Mammary epithelial cell (primary cell): Measurements from ENCODE around the gene NADK.
"Not testable (repeated sequence)": the region's sequence is repeated elsewhere in the genome, so short reads cannot be mapped to it uniquely, and the experiment has no call there.

Experiments
- CTCF ChIP-seq, 2 donors: IDR thresholded peaks in 1 of 2; conservative IDR thresholded peaks in 1 of 2; 2 replicates each; pipeline ENCODE4 v1.5.1; 2011 to 2012; ENCODE audit warnings: inconsistent platforms in 2 of 2, low read length in 2 of 2, mild to moderate bottlenecking in 2 of 2, control low read depth in 1 of 2, low read depth in 1 of 2; ENCODE audit not compliant: insufficient read depth in 1 of 2; ENCODE audit errors: extremely low read depth in 1 of 2
- EZH2 ChIP-seq: IDR thresholded peaks from 2 replicates; pipeline ENCODE4 v1.6.1; 2012; ENCODE audit warnings: low read length, inconsistent platforms, borderline replicate concordance

GRCh38 chr1:1738799-1739337, 39.4 kb downstream of the NADK start:
- not testable (repeated sequence) for TF ChIP-seq EZH2; CTCF (conservative IDR thresholded peaks at IDR 0.05 in 1 of 2, IDR thresholded peaks at IDR 0.05 in 1 of 2; ENCODE audit: extremely low read depth in 1 of 2, insufficient read depth in 1 of 2, low read depth in 1 of 2, low read length in 2 of 2)
